ENCODE measurements around the gene TRAK1. TPM values are rescaled to one million over a fixed set of nuclear protein-coding genes. Genes with fewer than 3 reads are reported as not detected.

The TRAK1 gene
- total RNA-seq, 1 experiment from 2014 or later = 41.0 TPM

DNA sequence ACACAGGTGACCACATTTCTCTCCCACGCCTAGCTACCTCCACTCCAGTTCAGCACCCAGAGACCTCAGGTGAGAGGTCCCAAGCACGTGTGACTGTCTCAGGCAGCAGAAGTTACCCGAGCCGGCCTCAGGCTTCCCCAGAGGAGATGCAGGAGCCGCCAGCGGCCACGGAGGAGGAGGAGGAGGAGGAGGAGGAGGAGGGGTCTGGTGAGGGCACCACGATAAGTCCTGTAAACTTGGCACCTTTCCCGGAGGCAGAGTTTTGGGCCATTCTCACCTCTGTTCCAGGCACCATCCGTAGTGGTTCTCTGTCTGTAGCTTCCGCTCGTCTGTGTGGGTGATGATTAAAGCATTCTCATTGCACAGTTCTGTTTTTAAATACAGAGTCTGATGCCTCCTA lies 118.8 kb downstream of the TRAK1 start (continued):
- no peak for TF ChIP-seq ELF4 (CRISPR knock-in tag; IDR thresholded peaks at IDR 0.05; ENCODE audit: low read depth)

DNA sequence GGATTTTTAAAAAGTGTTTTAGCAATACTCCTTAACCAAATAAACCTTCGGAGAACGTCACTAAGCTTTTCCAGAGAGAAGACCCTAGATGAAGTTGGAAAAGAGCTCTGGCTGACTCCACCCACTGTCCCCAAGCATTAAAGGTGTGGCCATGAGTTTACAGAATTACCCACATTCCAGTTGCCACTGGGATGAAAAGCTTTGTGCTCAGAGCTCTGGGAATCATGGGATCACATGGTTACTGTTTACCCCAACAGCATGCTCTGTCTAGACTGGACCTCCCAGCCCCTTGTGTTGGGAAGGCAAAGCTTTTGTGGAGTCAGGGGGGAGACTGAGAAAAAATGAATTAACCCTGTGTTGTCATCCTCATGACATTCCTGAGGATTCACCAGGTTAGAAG lies 119.6 kb downstream of the TRAK1 start:
- Mint-ChIP-seq H3K4me3 (no peak overlapping the region), H3K36me3 (peaks cover 32% of the 10 kb centered on the region), H3K9me3 (no peaks in the 10 kb centered on the region), H3K4me1 (peaks cover 12% of the 10 kb centered on the region), H3K27ac (no peak overlapping the region), H3K27me3 (ENCODE audit: low read depth) (no peaks in the 10 kb centered on the region)
- ChIA-PET CTCF (interaction anchor here (1.7 kb wide), 1 partner anchor 19 kb away, joined by 14 read pairs; no protein-coding TSS in a partner anchor), POLR2A (no interaction called here)
- DNase-seq (ENCODE audit: low spot score) (no peak), ATAC-seq (peak; percentile 32; the same call in 1 of the 2 replicates)
- no peak for TF ChIP-seq NFYB (CRISPR knock-in tag; conservative IDR thresholded peaks at IDR 0.05; ENCODE audit: low read depth)
- TF ChIP-seq FOXK1 (CRISPR knock-in tag; IDR thresholded peaks at IDR 0.05) = no peak
- no peak for TF ChIP-seq ZNF219 (CRISPR knock-in tag; IDR thresholded peaks at IDR 0.05; ENCODE audit: borderline replicate concordance)
- no peak for TF ChIP-seq ETV6 (CRISPR knock-in tag; IDR thresholded peaks at IDR 0.05)
- TF ChIP-seq, protein P1, sequence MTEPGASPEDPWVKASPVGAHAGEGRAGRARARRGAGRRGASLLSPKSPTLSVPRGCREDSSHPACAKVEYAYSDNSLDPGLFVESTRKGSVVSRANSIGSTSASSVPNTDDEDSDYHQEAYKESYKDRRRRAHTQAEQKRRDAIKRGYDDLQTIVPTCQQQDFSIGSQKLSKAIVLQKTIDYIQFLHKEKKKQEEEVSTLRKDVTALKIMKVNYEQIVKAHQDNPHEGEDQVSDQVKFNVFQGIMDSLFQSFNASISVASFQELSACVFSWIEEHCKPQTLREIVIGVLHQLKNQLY (CRISPR knock-in tag; IDR thresholded peaks at IDR 0.05) = no peak
- TF ChIP-seq IRF2 (CRISPR knock-in tag; IDR thresholded peaks at IDR 0.05; ENCODE audit: borderline replicate concordance, low read depth) = no peak
- no peak for TF ChIP-seq SMAD4 (CRISPR knock-in tag; IDR thresholded peaks at IDR 0.05)
- no peak for TF ChIP-seq ZNF317 (CRISPR knock-in tag; IDR thresholded peaks at IDR 0.05; ENCODE audit: borderline replicate concordance, low read depth)
- TF ChIP-seq, protein P2, sequence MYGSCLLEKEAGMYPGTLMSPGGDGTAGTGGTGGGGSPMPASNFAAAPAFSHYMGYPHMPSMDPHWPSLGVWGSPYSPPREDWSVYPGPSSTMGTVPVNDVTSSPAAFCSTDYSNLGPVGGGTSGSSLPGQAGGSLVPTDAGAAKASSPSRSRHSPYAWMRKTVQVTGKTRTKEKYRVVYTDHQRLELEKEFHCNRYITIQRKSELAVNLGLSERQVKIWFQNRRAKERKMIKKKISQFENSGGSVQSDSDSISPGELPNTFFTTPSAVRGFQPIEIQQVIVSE (CRISPR knock-in tag; IDR thresholded peaks at IDR 0.05; ENCODE audit: borderline replicate concordance) = no peak
- TF ChIP-seq GABPB1 (CRISPR knock-in tag; IDR thresholded peaks at IDR 0.05) = no peak
- no peak for TF ChIP-seq GRHL2 (CRISPR knock-in tag; IDR thresholded peaks at IDR 0.05; ENCODE audit: insufficient replicate concordance, severe bottlenecking)
- TF ChIP-seq, protein P3, sequence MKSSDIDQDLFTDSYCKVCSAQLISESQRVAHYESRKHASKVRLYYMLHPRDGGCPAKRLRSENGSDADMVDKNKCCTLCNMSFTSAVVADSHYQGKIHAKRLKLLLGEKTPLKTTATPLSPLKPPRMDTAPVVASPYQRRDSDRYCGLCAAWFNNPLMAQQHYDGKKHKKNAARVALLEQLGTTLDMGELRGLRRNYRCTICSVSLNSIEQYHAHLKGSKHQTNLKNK (CRISPR knock-in tag; IDR thresholded peaks at IDR 0.05) = no peak
- TF ChIP-seq, protein P4, sequence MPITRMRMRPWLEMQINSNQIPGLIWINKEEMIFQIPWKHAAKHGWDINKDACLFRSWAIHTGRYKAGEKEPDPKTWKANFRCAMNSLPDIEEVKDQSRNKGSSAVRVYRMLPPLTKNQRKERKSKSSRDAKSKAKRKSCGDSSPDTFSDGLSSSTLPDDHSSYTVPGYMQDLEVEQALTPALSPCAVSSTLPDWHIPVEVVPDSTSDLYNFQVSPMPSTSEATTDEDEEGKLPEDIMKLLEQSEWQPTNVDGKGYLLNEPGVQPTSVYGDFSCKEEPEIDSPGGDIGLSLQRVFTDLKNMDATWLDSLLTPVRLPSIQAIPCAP (CRISPR knock-in tag; IDR thresholded peaks at IDR 0.05) = no peak
- TF ChIP-seq GTF2I (CRISPR knock-in tag; conservative IDR thresholded peaks at IDR 0.05) = no peak
- no peak for TF ChIP-seq NFE2L1 (CRISPR knock-in tag; IDR thresholded peaks at IDR 0.05)
- TF ChIP-seq, protein P5, sequence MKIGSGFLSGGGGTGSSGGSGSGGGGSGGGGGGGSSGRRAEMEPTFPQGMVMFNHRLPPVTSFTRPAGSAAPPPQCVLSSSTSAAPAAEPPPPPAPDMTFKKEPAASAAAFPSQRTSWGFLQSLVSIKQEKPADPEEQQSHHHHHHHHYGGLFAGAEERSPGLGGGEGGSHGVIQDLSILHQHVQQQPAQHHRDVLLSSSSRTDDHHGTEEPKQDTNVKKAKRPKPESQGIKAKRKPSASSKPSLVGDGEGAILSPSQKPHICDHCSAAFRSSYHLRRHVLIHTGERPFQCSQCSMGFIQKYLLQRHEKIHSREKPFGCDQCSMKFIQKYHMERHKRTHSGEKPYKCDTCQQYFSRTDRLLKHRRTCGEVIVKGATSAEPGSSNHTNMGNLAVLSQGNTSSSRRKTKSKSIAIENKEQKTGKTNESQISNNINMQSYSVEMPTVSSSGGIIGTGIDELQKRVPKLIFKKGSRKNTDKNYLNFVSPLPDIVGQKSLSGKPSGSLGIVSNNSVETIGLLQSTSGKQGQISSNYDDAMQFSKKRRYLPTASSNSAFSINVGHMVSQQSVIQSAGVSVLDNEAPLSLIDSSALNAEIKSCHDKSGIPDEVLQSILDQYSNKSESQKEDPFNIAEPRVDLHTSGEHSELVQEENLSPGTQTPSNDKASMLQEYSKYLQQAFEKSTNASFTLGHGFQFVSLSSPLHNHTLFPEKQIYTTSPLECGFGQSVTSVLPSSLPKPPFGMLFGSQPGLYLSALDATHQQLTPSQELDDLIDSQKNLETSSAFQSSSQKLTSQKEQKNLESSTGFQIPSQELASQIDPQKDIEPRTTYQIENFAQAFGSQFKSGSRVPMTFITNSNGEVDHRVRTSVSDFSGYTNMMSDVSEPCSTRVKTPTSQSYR (CRISPR knock-in tag; IDR thresholded peaks at IDR 0.05) = no peak
- no peak for TF ChIP-seq ZNF423 (CRISPR knock-in tag; IDR thresholded peaks at IDR 0.05)

DNA sequence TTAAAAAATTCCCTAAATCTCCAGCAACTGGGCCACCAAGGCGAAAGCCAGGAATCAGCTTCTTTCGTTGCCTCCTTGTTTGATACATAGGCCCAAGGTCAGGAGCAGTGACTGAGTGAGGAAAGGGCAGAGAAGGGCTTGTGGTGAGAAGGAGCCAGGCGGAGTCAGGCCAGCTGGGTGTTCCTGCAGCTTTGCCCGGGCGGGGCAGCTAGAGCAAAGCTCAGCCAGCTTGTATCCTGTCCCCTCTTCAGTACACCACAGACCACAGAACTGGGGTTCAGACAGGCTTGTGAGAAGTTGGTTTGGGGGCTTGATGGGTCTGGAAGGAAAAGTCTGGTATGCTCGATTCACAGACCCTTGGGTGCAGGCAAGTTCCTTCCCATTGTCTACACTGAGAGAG lies 122.3 kb downstream of the TRAK1 start:
- H3K4me3 Mint-ChIP-seq = no peak overlapping the region
- ATAC-seq (no peak), DNase-seq (ENCODE audit: low spot score) (no peak)
- no peaks in the 10 kb centered on the region for H3K9me3 Mint-ChIP-seq
- no peaks in the 10 kb centered on the region for H3K27me3 Mint-ChIP-seq (ENCODE audit: low read depth)
- POLR2A ChIA-PET = no interaction called here
- H3K4me1 Mint-ChIP-seq = peaks cover 11% of the 10 kb centered on the region
- H3K36me3 Mint-ChIP-seq = peaks cover 29% of the 10 kb centered on the region
- CTCF ChIA-PET = interaction anchor here (0.6 to 2.7 kb wide), 2 partner anchors 11 to 22 kb away, joined by 4 to 17 read pairs; no protein-coding TSS in a partner anchor
- H3K27ac Mint-ChIP-seq = no peak overlapping the region
- TF ChIP-seq ETV6 (CRISPR knock-in tag; IDR thresholded peaks at IDR 0.05) (no peak), ZNF219 (CRISPR knock-in tag; IDR thresholded peaks at IDR 0.05; ENCODE audit: borderline replicate concordance) (no peak), RELA (CRISPR knock-in tag; IDR thresholded peaks at IDR 0.05; ENCODE audit: borderline replicate concordance) (no peak), EMX1 (CRISPR knock-in tag; IDR thresholded peaks at IDR 0.05) (no peak)
- TF ChIP-seq, protein P6, sequence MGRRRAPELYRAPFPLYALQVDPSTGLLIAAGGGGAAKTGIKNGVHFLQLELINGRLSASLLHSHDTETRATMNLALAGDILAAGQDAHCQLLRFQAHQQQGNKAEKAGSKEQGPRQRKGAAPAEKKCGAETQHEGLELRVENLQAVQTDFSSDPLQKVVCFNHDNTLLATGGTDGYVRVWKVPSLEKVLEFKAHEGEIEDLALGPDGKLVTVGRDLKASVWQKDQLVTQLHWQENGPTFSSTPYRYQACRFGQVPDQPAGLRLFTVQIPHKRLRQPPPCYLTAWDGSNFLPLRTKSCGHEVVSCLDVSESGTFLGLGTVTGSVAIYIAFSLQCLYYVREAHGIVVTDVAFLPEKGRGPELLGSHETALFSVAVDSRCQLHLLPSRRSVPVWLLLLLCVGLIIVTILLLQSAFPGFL (CRISPR knock-in tag; IDR thresholded peaks at IDR 0.05; ENCODE audit: borderline replicate concordance) = no peak
- TF ChIP-seq, protein P7, sequence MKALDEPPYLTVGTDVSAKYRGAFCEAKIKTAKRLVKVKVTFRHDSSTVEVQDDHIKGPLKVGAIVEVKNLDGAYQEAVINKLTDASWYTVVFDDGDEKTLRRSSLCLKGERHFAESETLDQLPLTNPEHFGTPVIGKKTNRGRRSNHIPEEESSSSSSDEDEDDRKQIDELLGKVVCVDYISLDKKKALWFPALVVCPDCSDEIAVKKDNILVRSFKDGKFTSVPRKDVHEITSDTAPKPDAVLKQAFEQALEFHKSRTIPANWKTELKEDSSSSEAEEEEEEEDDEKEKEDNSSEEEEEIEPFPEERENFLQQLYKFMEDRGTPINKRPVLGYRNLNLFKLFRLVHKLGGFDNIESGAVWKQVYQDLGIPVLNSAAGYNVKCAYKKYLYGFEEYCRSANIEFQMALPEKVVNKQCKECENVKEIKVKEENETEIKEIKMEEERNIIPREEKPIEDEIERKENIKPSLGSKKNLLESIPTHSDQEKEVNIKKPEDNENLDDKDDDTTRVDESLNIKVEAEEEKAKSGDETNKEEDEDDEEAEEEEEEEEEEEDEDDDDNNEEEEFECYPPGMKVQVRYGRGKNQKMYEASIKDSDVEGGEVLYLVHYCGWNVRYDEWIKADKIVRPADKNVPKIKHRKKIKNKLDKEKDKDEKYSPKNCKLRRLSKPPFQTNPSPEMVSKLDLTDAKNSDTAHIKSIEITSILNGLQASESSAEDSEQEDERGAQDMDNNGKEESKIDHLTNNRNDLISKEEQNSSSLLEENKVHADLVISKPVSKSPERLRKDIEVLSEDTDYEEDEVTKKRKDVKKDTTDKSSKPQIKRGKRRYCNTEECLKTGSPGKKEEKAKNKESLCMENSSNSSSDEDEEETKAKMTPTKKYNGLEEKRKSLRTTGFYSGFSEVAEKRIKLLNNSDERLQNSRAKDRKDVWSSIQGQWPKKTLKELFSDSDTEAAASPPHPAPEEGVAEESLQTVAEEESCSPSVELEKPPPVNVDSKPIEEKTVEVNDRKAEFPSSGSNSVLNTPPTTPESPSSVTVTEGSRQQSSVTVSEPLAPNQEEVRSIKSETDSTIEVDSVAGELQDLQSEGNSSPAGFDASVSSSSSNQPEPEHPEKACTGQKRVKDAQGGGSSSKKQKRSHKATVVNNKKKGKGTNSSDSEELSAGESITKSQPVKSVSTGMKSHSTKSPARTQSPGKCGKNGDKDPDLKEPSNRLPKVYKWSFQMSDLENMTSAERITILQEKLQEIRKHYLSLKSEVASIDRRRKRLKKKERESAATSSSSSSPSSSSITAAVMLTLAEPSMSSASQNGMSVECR (CRISPR knock-in tag; IDR thresholded peaks at IDR 0.05; ENCODE audit: borderline replicate concordance) = no peak
- TF ChIP-seq, protein P8, sequence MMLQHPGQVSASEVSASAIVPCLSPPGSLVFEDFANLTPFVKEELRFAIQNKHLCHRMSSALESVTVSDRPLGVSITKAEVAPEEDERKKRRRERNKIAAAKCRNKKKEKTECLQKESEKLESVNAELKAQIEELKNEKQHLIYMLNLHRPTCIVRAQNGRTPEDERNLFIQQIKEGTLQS (CRISPR knock-in tag; conservative IDR thresholded peaks at IDR 0.05) = no peak
